H1 (cell line): ENCODE data around the gene TASOR2. TPM values are rescaled to one million over a fixed set of nuclear protein-coding genes. Genes with fewer than 3 reads are reported as not detected.

Experiments used
- polyA plus RNA-seq, 7 experiments: library from polyadenylated mRNA; depleted of rRNA in 3 of 7; stranded (reverse) in 5 of 7; unstranded in 2 of 7; fragments of >200 nt in 5 of 7; fragments of 200-250 nt in 2 of 7; gene quantifications; 1 replicate in 5 of 7; 2 replicates in 1 of 7; 4 replicates in 1 of 7; pipeline versions ENCODE4 v1.2.1 to v1.2.3, GENCODE V29; 2011 to 2013; ENCODE audit warnings: missing spikeins in 2 of 7, mixed read lengths in 2 of 7
- total RNA-seq: library from RNA; stranded (reverse); fragmentation: NEBNext Ultra II Directional; extraction: Animal tissue kit (Norgen Biotek cat#: 25700); gene quantifications from 2 replicates; pipeline ENCODE4 v1.2.1, GENCODE V29; 2021
- TF ChIP-seq, protein P1 (sequence below): fragments of 300-600 bp; sonication (generic); IDR thresholded peaks from 2 replicates; pipeline ENCODE4 v1.7.1; 2012; ENCODE audit warnings: low read length, moderate library complexity, mild to moderate bottlenecking, inconsistent platforms; ENCODE audit not compliant: insufficient replicate concordance
- TF ChIP-seq, protein P2 (sequence below): IDR thresholded peaks from 2 replicates; pipeline ENCODE4 v1.6.1; 2011; ENCODE audit warnings: low read length, improper control_type of control experiment

Gene TASOR2
- total and polyA plus RNA-seq, 2 of the 8 experiments (the other 6 are each of a cell fraction or from before 2014, with no cell fraction given): 13.1 to 74.9 TPM

DNA sequence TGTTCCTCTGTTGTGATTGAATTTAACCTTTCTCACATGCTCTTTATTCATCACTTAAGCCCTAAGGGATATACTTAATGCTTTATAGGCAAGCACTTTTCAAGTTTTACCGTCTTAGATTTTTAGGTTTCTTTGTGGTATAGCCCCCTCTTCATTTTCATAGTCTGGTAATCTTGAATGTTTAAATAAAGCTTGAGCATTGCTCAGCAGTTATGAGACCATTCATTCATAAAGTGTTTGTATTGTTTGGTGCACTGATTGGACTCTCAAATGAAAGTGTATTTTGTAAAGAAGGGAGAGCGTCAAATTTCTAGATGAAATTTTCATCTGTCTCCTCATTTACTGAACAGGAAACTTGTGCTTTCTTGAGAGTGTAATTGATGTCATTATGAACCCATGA is 25.2 kb downstream of the TASOR2 start (continued):
- TF ChIP-seq, protein P1, sequence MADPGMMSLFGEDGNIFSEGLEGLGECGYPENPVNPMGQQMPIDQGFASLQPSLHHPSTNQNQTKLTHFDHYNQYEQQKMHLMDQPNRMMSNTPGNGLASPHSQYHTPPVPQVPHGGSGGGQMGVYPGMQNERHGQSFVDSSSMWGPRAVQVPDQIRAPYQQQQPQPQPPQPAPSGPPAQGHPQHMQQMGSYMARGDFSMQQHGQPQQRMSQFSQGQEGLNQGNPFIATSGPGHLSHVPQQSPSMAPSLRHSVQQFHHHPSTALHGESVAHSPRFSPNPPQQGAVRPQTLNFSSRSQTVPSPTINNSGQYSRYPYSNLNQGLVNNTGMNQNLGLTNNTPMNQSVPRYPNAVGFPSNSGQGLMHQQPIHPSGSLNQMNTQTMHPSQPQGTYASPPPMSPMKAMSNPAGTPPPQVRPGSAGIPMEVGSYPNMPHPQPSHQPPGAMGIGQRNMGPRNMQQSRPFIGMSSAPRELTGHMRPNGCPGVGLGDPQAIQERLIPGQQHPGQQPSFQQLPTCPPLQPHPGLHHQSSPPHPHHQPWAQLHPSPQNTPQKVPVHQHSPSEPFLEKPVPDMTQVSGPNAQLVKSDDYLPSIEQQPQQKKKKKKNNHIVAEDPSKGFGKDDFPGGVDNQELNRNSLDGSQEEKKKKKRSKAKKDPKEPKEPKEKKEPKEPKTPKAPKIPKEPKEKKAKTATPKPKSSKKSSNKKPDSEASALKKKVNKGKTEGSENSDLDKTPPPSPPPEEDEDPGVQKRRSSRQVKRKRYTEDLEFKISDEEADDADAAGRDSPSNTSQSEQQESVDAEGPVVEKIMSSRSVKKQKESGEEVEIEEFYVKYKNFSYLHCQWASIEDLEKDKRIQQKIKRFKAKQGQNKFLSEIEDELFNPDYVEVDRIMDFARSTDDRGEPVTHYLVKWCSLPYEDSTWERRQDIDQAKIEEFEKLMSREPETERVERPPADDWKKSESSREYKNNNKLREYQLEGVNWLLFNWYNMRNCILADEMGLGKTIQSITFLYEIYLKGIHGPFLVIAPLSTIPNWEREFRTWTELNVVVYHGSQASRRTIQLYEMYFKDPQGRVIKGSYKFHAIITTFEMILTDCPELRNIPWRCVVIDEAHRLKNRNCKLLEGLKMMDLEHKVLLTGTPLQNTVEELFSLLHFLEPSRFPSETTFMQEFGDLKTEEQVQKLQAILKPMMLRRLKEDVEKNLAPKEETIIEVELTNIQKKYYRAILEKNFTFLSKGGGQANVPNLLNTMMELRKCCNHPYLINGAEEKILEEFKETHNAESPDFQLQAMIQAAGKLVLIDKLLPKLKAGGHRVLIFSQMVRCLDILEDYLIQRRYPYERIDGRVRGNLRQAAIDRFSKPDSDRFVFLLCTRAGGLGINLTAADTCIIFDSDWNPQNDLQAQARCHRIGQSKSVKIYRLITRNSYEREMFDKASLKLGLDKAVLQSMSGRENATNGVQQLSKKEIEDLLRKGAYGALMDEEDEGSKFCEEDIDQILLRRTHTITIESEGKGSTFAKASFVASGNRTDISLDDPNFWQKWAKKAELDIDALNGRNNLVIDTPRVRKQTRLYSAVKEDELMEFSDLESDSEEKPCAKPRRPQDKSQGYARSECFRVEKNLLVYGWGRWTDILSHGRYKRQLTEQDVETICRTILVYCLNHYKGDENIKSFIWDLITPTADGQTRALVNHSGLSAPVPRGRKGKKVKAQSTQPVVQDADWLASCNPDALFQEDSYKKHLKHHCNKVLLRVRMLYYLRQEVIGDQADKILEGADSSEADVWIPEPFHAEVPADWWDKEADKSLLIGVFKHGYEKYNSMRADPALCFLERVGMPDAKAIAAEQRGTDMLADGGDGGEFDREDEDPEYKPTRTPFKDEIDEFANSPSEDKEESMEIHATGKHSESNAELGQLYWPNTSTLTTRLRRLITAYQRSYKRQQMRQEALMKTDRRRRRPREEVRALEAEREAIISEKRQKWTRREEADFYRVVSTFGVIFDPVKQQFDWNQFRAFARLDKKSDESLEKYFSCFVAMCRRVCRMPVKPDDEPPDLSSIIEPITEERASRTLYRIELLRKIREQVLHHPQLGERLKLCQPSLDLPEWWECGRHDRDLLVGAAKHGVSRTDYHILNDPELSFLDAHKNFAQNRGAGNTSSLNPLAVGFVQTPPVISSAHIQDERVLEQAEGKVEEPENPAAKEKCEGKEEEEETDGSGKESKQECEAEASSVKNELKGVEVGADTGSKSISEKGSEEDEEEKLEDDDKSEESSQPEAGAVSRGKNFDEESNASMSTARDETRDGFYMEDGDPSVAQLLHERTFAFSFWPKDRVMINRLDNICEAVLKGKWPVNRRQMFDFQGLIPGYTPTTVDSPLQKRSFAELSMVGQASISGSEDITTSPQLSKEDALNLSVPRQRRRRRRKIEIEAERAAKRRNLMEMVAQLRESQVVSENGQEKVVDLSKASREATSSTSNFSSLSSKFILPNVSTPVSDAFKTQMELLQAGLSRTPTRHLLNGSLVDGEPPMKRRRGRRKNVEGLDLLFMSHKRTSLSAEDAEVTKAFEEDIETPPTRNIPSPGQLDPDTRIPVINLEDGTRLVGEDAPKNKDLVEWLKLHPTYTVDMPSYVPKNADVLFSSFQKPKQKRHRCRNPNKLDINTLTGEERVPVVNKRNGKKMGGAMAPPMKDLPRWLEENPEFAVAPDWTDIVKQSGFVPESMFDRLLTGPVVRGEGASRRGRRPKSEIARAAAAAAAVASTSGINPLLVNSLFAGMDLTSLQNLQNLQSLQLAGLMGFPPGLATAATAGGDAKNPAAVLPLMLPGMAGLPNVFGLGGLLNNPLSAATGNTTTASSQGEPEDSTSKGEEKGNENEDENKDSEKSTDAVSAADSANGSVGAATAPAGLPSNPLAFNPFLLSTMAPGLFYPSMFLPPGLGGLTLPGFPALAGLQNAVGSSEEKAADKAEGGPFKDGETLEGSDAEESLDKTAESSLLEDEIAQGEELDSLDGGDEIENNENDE: no peak
- TF ChIP-seq, protein P2, sequence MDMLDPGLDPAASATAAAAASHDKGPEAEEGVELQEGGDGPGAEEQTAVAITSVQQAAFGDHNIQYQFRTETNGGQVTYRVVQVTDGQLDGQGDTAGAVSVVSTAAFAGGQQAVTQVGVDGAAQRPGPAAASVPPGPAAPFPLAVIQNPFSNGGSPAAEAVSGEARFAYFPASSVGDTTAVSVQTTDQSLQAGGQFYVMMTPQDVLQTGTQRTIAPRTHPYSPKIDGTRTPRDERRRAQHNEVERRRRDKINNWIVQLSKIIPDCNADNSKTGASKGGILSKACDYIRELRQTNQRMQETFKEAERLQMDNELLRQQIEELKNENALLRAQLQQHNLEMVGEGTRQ: no peak
- TF ChIP-seq, all 59 proteins: peak for 0
